HepG2 (cell line): ENCODE data around the gene PTPN3. TPM values are rescaled to one million over a fixed set of nuclear protein-coding genes. Genes with fewer than 3 reads are reported as not detected.

Experiments used
- HMGXB3 ChIP-seq: sonication (generic); formaldehyde crosslinking; IDR thresholded peaks from 2 replicates; pipeline ENCODE4 v1.4.0; 2020; ENCODE audit warnings: missing genetic modification reagents, borderline replicate concordance
- SMAD9 ChIP-seq: sonication (generic); formaldehyde crosslinking; IDR thresholded peaks from 2 replicates; pipeline ENCODE4 v1.5.1; 2020; ENCODE audit warnings: mild to moderate bottlenecking, missing genetic modification reagents
- TEAD3 ChIP-seq: optimal IDR thresholded peaks from 2 replicates; pipeline ENCODE3; 2016; ENCODE audit warnings: borderline replicate concordance
- polyA plus RNA-seq, 8 experiments: library from polyadenylated mRNA; depleted of rRNA in 3 of 8; stranded (reverse) in 7 of 8; unstranded in 1 of 8; fragments of >200 nt; fragmentation: Illumina TruSeq in 4 of 8; extraction: Trizol in 4 of 8; gene quantifications; 2 replicates each; pipeline versions ENCODE4 v1.2.1 to v1.2.3, GENCODE V29; 2011 to 2016; ENCODE audit warnings: low read depth in 4 of 8, missing spikeins in 1 of 8, mixed read lengths in 1 of 8; ENCODE audit not compliant: insufficient read depth in 1 of 8
- total RNA-seq, 5 experiments: library from RNA; depleted of rRNA; stranded (reverse); fragments of >200 nt; fragmentation: Illumina TruSeq; extraction: Trizol; gene quantifications; 2 replicates each; pipeline ENCODE4 v1.2.3, GENCODE V29; 2016; ENCODE audit warnings: low read depth in 1 of 5
- TF ChIP-seq, protein P1 (sequence below): sonication (generic); formaldehyde crosslinking; IDR thresholded peaks from one replicate; pipeline ENCODE4 v1.5.1; 2020; ENCODE audit warnings: mild to moderate bottlenecking, missing genetic modification reagents; ENCODE audit errors: not compliant biosample characterization
- TF ChIP-seq, protein P2 (sequence below), 2 experiments: fragments of 450-650 bp in 1 of 2; sonication (generic) in 1 of 2; formaldehyde crosslinking in 1 of 2; IDR thresholded peaks; 2 replicates each; pipeline versions ENCODE4 v1.6.1 to v1.8.0; 2016 to 2022; ENCODE audit warnings: antibody characterized with exemption in 1 of 2, mild to moderate bottlenecking in 1 of 2, missing genetic modification reagents in 1 of 2

PTPN3 gene
- total and polyA plus RNA-seq, 2 of the 13 experiments (the other 11 are each of a cell fraction or from before 2014, with no cell fraction given), result 5.6 to 20.5 TPM

DNA sequence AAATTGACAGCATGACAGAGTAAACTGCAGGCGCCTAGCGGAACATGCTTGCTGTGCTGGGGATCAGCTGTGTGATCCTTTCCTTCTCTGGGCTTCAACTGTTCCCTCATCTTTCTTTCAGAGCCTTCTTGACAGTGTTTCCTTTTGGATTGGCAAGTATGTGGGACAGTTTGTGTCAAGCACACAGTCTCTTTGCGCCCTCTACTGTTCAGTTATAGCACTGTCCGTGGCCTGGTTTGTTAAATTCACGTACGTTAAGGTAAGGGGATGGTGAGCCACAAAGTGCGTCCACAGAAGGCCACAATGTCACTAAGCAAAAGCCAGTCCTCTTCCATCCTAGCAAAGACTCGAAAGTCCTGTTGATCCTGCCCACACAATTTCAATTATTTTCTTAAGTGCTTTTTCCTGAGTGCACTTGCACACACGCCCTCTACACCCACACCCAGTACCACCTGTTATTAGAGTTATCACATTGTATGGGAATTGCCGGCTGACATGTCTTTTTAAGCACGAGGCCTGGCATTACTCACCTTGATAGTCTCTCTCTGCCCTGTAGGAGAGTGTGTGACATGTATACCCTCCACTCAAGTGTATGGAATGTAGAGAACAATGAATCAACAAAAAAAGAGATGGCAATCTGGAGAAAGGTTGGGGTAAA lies 22.5 kb upstream of the PTPN3 start (continued):
- TF ChIP-seq, protein P1, sequence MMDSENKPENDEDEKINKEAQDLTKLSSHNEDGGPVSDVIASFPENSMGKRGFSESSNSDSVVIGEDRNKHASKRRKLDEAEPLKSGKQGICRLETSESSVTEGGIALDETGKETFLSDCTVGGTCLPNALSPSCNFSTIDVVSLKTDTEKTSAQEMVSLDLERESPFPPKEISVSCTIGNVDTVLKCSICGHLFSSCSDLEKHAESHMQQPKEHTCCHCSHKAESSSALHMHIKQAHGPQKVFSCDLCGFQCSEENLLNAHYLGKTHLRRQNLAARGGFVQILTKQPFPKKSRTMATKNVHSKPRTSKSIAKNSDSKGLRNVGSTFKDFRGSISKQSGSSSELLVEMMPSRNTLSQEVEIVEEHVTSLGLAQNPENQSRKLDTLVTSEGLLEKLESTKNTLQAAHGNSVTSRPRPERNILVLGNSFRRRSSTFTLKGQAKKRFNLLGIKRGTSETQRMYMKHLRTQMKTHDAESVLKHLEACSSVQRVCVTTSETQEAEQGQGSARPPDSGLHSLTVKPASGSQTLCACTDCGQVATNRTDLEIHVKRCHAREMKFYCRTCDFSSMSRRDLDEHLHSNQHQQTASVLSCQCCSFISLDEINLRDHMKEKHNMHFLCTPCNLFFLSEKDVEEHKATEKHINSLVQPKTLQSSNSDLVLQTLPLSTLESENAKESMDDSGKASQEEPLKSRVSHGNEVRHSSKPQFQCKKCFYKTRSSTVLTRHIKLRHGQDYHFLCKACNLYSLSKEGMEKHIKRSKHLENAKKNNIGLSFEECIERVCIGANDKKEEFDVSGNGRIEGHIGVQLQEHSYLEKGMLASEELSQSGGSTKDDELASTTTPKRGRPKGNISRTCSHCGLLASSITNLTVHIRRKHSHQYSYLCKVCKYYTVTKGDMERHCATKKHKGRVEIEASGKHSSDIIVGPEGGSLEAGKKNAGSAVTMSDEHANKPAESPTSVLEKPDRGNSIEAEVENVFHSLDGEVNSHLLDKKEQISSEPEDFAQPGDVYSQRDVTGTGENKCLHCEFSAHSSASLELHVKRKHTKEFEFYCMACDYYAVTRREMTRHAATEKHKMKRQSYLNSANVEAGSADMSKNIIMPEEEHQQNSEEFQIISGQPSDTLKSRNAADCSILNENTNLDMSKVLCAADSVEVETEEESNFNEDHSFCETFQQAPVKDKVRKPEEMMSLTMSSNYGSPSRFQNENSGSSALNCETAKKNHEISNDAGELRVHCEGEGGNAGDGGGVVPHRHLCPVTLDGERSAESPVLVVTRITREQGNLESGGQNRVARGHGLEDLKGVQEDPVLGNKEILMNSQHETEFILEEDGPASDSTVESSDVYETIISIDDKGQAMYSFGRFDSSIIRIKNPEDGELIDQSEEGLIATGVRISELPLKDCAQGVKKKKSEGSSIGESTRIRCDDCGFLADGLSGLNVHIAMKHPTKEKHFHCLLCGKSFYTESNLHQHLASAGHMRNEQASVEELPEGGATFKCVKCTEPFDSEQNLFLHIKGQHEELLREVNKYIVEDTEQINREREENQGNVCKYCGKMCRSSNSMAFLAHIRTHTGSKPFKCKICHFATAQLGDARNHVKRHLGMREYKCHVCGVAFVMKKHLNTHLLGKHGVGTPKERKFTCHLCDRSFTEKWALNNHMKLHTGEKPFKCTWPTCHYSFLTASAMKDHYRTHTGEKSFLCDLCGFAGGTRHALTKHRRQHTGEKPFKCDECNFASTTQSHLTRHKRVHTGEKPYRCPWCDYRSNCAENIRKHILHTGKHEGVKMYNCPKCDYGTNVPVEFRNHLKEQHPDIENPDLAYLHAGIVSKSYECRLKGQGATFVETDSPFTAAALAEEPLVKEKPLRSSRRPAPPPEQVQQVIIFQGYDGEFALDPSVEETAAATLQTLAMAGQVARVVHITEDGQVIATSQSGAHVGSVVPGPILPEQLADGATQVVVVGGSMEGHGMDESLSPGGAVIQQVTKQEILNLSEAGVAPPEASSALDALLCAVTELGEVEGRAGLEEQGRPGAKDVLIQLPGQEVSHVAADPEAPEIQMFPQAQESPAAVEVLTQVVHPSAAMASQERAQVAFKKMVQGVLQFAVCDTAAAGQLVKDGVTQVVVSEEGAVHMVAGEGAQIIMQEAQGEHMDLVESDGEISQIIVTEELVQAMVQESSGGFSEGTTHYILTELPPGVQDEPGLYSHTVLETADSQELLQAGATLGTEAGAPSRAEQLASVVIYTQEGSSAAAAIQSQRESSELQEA (CRISPR knock-in tag), result no peak
- TF ChIP-seq TEAD3 (CRISPR knock-in tag) (peak; percentile 65), HMGXB3 (CRISPR knock-in tag) (no peak), SMAD9 (CRISPR knock-in tag) (no peak)
- TF ChIP-seq, protein P2, sequence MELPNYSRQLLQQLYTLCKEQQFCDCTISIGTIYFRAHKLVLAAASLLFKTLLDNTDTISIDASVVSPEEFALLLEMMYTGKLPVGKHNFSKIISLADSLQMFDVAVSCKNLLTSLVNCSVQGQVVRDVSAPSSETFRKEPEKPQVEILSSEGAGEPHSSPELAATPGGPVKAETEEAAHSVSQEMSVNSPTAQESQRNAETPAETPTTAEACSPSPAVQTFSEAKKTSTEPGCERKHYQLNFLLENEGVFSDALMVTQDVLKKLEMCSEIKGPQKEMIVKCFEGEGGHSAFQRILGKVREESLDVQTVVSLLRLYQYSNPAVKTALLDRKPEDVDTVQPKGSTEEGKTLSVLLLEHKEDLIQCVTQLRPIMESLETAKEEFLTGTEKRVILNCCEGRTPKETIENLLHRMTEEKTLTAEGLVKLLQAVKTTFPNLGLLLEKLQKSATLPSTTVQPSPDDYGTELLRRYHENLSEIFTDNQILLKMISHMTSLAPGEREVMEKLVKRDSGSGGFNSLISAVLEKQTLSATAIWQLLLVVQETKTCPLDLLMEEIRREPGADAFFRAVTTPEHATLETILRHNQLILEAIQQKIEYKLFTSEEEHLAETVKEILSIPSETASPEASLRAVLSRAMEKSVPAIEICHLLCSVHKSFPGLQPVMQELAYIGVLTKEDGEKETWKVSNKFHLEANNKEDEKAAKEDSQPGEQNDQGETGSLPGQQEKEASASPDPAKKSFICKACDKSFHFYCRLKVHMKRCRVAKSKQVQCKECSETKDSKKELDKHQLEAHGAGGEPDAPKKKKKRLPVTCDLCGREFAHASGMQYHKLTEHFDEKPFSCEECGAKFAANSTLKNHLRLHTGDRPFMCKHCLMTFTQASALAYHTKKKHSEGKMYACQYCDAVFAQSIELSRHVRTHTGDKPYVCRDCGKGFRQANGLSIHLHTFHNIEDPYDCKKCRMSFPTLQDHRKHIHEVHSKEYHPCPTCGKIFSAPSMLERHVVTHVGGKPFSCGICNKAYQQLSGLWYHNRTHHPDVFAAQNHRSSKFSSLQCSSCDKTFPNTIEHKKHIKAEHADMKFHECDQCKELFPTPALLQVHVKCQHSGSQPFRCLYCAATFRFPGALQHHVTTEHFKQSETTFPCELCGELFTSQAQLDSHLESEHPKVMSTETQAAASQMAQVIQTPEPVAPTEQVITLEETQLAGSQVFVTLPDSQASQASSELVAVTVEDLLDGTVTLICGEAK (IDR thresholded peaks at IDR 0.05), result no peak
- TF ChIP-seq, protein P2 (CRISPR knock-in tag; IDR thresholded peaks at IDR 0.05), result no peak
